GM19397 (cell line): ENCODE data around the gene SNX9.

ENCODE experiments used
- ATAC-seq: cut with Tn5 transposase; IDR thresholded peaks from one replicate; pipeline ENCODE4 v1.9.1; 2021; ENCODE audit warnings: mild to moderate bottlenecking, moderate library complexity; ENCODE audit not compliant: unreplicated experiment

SNX9 gene

DNA sequence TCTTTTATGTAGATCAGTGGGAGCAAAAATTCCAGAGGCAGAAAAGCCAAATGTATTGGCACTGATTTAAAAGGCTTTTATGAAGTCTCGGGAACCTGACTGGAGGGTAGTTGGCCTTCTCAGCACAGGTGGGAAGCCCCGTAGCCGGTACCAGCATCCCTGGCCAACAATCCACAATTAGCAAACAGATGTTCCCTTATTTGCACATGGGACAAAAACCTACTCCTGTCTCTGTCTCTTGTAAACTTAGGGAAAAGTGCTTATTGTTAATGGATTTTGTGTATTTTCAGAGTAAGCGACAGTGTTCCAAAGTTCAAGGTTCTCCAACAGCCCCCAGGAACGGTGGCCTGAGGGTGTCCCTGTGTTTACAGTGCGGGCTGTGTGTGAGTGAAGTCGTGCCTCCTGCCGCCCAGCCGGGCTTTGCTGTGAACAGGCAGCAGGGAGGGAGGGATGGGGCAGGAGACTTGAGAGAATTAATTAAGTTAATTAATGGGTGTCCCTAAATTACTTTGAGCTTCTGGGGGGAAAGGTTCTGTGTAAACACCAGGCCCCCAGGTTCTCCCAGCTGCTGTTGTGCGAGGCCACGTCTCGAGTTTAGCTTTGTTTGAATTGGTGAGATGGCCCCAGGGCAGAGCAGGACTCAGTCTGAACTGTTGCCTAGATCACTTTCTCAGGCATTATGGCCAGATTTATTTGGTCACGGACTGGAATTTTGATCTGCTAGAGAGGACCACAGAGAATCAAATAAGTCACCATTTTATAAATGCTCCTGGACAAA lies 162.5 kb downstream of the SNX9 start:
- ATAC-seq: no peak

DNA sequence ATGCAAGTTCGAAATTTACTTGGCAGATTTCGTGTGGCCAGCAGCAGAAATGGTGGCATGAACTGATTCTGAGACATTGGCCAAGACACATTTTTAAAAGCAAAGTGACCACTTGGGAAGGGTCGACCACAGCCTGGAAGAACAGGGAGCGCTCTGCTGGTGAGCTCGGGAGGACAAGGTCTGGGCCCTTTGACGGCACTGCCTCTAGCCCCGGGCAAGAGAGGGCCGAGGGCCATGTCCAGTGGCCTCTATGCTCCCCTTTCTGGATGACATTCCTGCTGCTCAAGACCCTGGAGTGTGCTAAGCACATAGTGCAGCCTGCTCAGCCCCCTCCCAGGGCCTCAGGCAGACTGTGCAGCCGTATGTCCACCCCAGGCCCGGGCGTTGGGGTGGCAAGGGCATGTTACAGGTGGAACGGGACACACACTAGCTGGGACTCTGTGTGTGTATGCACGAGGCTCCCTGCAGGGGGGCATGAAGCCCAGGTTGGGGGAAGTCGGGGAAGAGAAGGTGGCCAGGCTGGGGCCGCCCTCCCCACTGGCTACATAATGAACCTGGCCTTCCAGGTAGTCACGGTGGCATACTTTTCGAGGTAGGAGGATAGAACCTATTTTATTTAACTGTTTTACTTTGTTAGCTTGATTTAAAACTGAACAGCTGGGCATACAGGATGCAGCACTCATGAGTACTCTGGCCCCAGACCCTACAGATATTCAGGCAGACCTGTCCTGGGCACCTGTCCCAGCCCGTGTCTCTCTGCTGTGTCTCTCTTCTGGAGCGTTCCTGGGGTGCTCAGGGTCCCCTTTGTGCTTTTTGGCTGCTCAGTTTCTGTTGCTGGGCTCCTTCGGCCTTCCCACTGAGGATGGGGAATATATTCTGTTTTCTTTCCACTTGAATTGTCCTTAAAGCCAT lies 165.0 kb downstream of the SNX9 start:
- no peak for ATAC-seq

DNA sequence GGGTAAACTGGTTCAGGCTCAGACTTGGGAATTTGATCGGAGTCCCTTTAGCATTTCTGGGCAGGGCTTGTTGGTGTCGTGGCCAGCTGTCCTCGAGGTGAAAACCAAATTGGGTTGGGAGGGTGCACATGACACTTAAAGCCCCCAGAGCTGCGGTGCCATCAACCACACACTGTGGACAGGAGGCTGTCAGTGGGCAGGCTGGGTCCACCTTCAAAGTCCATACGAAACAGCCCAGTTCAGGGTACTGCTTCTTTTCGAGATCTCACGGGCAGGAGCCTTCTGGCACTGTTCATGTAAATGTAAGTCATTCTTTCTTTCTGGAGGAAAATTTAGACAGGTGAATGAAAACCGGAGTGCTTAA lies 165.6 kb downstream of the SNX9 start:
- ATAC-seq: no peak

DNA sequence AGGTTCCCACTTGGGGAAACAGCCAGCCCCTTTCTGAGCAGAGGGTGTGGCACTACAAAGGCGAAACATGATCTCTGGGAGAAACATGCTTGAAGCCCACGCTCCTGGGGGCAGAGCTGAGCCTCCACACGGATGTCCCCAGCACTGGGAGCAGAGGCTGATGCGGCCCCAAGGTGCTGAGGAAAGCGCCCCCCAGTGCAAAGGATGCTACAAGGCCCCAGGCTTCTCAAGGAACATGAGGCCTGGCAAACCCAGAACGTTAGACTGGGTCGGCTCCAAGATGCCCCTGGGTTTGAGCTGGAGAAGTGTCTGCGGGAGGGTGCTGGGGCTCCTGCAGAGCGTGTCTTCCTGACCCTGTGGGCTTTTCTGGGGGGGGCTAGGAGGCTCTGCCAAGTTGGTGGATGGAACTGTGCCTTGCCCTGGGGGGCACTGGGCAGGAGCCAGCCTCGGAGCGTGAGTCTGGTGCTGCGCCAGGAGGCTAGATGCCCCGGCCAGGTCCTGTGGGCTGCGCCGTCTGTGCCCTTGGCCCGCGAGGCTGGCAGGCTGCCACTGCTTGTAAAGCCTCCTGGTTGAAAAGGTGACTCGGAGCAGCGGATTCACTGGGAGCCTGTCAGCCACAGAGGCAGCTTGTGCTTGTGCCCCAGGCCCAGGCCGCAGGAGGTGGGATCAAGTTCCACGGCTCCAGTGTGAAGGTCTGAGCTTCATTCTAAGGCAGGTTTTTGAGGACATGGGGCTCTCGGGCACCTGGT lies 166.7 kb downstream of the SNX9 start:
- ATAC-seq: no peak

DNA sequence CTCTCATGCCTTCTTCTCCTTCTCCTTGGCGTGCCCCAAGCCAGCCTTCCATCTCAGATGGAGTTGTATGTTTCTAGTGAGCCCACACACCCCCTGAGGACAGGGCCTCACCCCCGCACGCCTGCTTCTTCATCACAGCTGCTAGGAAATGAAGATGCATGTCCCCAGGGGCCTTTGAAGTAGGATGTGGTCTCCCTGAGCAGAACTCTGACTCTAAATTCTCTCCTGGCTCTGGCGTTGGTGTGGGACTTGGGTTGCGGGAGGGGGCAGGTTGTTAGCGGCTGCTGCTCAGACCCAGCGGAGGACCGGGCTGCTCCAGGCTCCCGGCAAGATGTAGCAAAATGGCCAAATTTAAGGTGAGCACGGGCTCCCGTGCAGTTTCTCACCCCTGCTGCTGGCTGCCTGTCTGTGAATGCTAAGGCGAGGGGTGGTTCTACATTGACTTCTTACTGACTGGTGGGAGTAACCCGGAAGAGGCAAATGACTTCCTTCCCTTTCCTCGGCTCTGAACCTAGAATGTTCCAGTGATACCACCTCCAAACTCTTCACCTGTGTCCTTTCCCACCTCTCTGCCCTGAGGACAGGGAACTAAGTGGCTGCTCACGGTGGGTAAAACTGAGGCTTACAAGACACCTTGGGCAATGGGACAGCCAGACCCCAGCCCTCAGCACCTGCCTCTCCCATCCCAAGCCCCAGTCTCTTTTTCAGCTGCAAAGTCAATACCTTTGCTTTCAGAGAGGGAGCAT lies 167.4 kb downstream of the SNX9 start:
- ATAC-seq: no peak

DNA sequence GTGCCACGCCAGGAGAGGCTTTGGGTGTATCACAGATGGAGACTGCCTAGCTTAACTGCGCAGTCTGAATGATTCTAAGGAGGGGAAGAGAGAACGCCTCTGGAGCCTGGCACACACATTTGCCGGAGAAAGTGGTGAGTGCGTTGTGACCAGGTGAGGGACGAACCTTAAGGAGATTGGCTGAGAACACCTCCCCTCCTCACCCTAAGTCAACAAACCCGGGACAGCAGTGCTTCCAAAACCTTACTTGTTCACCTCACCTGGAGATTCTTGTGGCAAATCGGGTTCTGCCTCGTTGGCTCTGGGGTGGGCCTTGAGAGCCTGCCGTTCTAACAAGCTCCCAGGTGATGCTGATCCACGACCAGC lies 168.0 kb downstream of the SNX9 start:
- ATAC-seq: no peak

DNA sequence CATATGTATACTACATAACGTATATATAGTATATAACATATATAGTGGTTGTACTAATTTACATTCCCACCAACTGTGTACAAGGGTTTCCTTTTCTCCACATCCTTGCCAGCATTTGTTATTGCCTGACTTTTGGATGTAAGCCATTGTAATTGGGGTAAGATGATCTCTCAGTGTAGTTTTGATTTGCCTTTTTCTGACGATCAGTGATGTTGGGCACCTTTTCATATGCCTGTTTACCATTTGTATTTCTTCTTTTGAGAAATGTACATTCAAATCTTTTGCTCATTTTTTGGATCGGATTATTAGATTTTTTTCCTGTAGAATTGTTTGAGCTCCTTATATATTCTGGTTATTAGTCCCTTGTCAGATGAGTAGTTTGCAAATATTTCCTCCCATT lies 170.0 kb downstream of the SNX9 start:
- no peak for ATAC-seq

DNA sequence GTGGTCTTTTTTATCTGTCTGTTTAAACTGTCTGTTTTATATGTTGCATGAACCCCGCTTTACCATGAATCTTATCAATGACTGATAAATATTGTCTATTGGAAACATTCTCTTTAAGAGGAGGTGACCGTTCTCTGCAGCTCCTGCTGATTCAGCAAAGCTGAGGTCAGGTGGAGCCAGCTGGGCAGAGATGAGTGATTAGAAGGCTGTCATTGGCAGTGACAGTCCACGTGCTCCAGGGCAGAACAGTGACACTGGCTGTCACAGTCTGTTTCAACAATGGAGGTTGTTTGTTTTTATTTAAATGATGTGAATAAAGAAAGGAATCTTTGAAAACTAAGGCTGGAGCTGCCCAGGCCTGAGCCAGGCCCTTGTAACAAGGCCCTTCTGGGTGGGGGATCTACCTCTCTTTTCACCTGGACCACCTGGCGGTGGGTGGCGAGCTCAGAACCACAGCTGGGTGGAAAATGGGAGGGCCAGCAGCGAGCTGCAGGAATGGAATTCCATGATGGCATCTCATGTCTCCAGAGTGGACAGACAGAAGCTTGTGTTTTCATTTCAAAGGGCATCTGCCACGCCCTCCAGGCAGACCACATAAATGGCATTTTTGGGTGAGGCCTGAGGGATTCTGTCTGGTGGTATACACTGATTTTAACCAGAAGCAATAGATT lies 171.2 kb downstream of the SNX9 start:
- ATAC-seq: no peak
